Thyroid gland (tissue), 4 donors: ENCODE measurements around the gene CNTROB.

Experiments
- CTCF ChIP-seq, 6 experiments: fragments of 200-600 bp in 3 of 6; fragments of 450-650 bp in 3 of 6; sonication (generic) in 3 of 6; IDR thresholded peaks; one replicate each; pipeline ENCODE4 v1.5.1; 2016 to 2019; ENCODE audit warnings: antibody characterized with exemption in 6 of 6, mild to moderate bottlenecking in 2 of 6, inconsistent platforms in 1 of 6, moderate library complexity in 1 of 6
- POLR2A ChIP-seq, 2 donors: fragments of 450-650 bp; IDR thresholded peaks; one replicate each; pipeline ENCODE4 v1.6.1; 2017; ENCODE audit warnings: antibody characterized with exemption in 2 of 2, mild to moderate bottlenecking in 2 of 2, moderate library complexity in 1 of 2

DNA sequence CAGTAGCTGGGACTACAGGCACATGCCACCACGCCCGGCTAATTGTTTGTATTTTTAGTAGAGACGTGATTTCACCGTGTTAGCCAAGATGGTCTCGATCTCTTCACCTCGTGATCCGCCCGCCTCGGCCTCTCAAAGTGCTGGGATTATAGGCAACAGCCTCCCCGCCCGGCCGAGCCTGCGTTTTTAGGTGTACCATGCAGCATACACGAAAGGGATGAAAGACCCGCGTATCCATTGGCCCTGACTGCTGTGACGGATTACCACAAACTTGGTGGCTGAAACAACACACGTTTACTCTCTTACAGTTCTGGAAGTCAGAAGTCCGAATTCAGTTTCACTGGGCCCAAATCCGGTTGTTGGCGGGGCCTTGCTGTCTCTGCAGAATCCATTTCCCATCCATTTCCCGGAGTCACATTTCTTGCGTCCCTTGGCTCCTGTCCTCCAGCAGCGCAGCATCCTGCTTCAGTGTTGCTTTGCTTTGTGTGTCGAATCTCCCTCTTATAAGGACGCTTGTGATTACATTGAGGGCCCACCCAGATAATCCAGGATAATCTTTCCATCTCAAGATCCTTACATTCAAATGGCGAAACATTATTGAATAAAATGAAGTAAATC is 62.1 kb downstream of the CNTROB start:
- no peak for TF ChIP-seq CTCF (IDR thresholded peaks at IDR 0.05)
- no peak for TF ChIP-seq POLR2A (IDR thresholded peaks at IDR 0.05)
